Measurements from ENCODE around the gene STK4. TPM values are rescaled to one million over a fixed set of nuclear protein-coding genes. Genes with fewer than 3 reads are reported as not detected.

The STK4 gene
- total RNA-seq, 2 donors from 2014 or later: 17.8 to 23.6 TPM

DNA sequence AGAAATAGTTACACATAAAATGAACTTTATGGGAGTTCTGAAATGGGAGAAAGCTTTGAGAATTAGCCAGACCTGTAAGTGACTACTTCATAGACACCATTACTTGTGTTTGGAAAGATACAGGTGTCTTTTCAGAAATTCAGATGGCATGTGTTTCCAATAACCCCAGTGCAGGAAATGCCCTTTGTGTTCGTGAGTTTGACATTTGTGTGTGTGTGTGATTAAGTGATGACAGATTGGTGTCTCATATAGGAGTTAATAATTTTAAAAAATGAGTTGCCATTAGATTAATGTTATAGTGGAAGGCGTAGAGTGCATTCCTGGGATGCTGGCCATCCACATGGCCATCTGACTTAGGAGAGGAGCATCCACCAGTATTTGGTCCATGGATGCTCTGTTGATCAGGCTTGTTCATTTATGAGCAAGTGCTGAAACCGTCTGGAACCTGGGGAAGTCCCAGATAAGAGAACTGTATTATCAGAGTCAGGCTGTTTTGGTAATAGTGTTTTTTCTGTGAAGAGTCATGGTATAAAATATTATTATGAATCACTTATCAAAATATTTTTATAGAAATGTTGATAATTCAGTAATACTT, 3.1 kb downstream of the STK4 start:
- intact Hi-C loops (cut with DNase I): no loop called here
- no peak for ATAC-seq
- TF ChIP-seq CTCF (IDR thresholded peaks at IDR 0.05): no peak
- TF ChIP-seq POLR2A (IDR thresholded peaks at IDR 0.05): no peak

GRCh38 chr20:44970243-44970757, 4.0 kb downstream of the STK4 start:
- intact Hi-C loops (cut with DNase I): no loop called here
- Histone ChIP-seq H3K27ac (peak overlapping the region in 1 of 4 donors; percentile 40), H3K27me3 (no peaks in the 10 kb centered on the region), H3K36me3 (replicated peaks in 1 of 2; ENCODE audit: insufficient read depth in 1 of 2, low read depth in 2 of 2) (peaks cover 0 to 15% of the 10 kb centered on the region in 2 donors), H3K4me3 (no peak overlapping the region), H3K9me3 (no peaks in the 10 kb centered on the region), H3K4me1 (peaks cover 28% of the 10 kb centered on the region)
- 43 to 71% methylated on average over 1 of the region's 1 CpG for whole genome bisulfite sequencing, 2 donors
- no peak for ATAC-seq
- TF ChIP-seq CTCF (IDR thresholded peaks at IDR 0.05) (no peak), POLR2A (IDR thresholded peaks at IDR 0.05) (no peak)
- no peak for DNase-seq

More for the DNA sequence above, 3.1 kb downstream of the STK4 start:
- 39 to 53% methylated on average over 3 of the region's 3 CpGs for WGBS, 2 donors
- peaks cover 0 to 8% of the 10 kb centered on the region in 2 donors for H3K36me3 ChIP-seq (replicated peaks in 1 of 2; ENCODE audit: insufficient read depth in 1 of 2, low read depth in 2 of 2)
- peaks cover 28% of the 10 kb centered on the region for H3K4me1 ChIP-seq
- no peaks in the 10 kb centered on the region for H3K9me3 ChIP-seq
- H3K27ac ChIP-seq: no peak overlapping the region
- no peak for DNase-seq
- H3K27me3 ChIP-seq: no peaks in the 10 kb centered on the region
- no peak overlapping the region for H3K4me3 ChIP-seq

DNA sequence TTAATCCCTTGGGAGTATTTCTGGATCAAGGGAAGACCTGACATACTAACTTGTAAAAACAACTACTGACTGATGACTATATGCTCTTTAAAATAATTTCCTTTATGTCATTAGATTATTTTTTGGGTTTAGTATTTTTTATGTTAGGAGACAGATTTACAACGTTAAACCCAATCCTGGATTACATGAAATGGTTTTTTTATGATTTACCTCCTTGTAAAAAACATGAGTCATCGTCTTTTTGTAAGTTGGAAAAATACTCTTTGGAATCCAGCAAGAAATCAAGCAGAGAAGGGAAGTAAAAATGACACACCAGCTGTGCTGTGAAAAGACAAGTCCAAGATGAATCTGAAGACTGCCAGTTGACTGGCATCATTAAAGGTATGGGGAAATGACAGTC, 6.7 kb downstream of the STK4 start:
- no peaks in the 10 kb centered on the region for H3K27me3 ChIP-seq
- peaks cover 9% of the 10 kb centered on the region for H3K4me1 ChIP-seq
- no peak overlapping the region for H3K4me3 ChIP-seq
- no peak overlapping the region for H3K27ac ChIP-seq
- ATAC-seq (no peak), DNase-seq (no peak)
- 74 to 87% methylated on average over 2 of the region's 2 CpGs for WGBS, 2 donors
- peaks cover 0 to 15% of the 10 kb centered on the region in 2 donors for H3K36me3 ChIP-seq (replicated peaks in 1 of 2; ENCODE audit: insufficient read depth in 1 of 2, low read depth in 2 of 2)
- H3K9me3 ChIP-seq: no peaks in the 10 kb centered on the region
- TF ChIP-seq CTCF (IDR thresholded peaks at IDR 0.05) (no peak), POLR2A (IDR thresholded peaks at IDR 0.05) (no peak)
- intact Hi-C loops (cut with DNase I): no loop called here

DNA sequence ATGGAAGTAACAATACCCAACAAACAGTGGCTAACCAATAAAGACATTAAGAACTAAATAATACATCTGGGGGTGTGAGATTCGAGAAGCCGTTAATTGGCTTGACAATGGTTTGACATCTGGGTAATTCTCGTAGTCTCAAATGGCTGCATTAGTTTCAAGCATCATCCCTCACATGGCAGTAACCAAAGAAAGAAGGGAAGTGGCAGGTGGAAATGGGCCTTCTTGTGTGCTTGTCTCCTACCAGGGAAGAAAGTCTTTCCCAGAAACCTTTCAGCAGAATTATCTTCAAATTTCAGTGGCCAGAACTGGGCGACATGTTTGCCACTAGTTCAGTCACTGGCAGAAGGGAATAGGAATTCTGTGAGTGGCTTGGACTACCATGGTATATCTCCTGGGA, 10.4 kb downstream of the STK4 start:
- no peak for TF ChIP-seq POLR2A (IDR thresholded peaks at IDR 0.05)
- no peak for TF ChIP-seq CTCF (IDR thresholded peaks at IDR 0.05)
- intact Hi-C loops (cut with DNase I): no loop called here
- Histone ChIP-seq H3K4me3 (no peak overlapping the region), H3K27ac (no peak overlapping the region), H3K36me3 (replicated peaks in 1 of 2; ENCODE audit: insufficient read depth in 1 of 2, low read depth in 2 of 2) (peaks cover 0 to 16% of the 10 kb centered on the region in 2 donors), H3K9me3 (no peaks in the 10 kb centered on the region), H3K27me3 (no peaks in the 10 kb centered on the region), H3K4me1 (no peaks in the 10 kb centered on the region)
- DNase-seq: no peak
- 92 to 93% methylated on average over 4 of the region's 4 CpGs for WGBS, 2 donors
- ATAC-seq: no peak

DNA sequence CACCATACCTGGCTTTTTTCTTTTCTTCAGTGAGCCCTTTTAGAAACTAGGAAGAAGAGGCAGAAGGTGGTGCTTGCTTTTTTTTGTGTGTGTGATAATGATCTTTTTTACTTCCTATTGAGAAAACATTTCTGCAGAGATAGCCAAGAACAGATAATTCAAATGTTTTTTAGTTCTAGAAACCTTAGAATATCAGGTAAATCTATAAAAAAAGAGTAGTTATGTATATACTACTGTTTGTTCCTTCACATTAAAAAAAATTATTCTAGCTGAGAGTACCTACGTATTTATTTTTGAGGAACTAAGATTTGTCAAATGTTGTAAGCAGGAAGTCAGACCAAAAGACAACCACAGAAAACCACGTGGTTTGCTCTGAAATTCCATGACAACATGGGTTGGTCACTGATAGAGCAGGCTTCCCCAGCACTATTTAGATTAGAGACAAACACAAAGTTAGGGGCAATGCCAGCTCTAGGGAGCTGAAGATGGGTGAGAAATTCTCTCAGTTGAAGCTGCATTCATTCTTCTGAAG, 12.8 kb downstream of the STK4 start:
- DNase-seq (peak in 2 of 4 donors; percentile 25 to 58), ATAC-seq (no peak)
- Histone ChIP-seq H3K4me3 (no peak overlapping the region), H3K36me3 (replicated peaks in 1 of 2; ENCODE audit: insufficient read depth in 1 of 2, low read depth in 2 of 2) (peaks cover 0 to 11% of the 10 kb centered on the region in 2 donors), H3K9me3 (no peaks in the 10 kb centered on the region), H3K27me3 (no peaks in the 10 kb centered on the region), H3K27ac (peak overlapping the region in 2 of 4 donors; percentile 30 to 75), H3K4me1 (no peaks in the 10 kb centered on the region)
- intact Hi-C loops (cut with DNase I): no loop called here
- TF ChIP-seq CTCF (IDR thresholded peaks at IDR 0.05) (no peak), POLR2A (IDR thresholded peaks at IDR 0.05) (no peak)
- WGBS, 2 donors: 30 to 47% methylated on average over 2 of the region's 2 CpGs
